GM19452 (cell line): ENCODE measurements around the gene LENEP.

ENCODE experiments used
- ATAC-seq: cut with Tn5 transposase; IDR thresholded peaks from one replicate; pipeline ENCODE4 v1.9.1; 2021; ENCODE audit not compliant: unreplicated experiment

LENEP gene

GRCh38 chr1:155010211-155010918 lies 17.0 kb downstream of the LENEP start:
- ATAC-seq = no peak

GRCh38 chr1:155011004-155011416 lies 17.6 kb downstream of the LENEP start:
- ATAC-seq = no peak

- no peak for ATAC-seq
Measured at GRCh38 chr1:155011437-155012025, 18.1 kb downstream of the LENEP start.

DNA sequence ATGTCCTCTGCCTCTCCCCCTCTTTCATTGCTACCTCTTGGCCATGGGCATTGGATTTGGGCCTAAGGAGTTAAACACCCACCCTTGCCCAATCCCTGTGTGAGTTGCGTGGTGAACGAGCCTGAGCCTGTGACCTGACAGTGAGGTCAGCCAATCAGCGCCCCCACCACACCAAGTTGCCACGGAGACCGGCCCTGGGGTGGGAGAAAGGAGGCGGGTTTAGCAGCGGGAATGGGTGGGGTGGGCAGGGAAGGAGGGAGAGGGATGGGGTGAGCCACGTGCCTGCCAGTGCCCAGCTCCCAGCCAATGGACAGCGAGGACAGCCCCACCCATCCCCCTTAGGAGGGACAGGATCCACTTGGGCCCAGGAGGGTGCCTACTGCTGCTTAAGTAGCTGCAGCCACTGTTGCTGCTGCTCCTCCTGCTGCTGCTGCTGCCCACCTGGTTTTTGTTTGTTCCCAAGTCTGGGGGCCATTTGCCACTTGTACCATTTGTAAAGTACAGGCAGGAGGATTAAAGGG lies 18.7 kb downstream of the LENEP start:
- ATAC-seq = no peak

GRCh38 chr1:155012776-155013602 lies 19.6 kb downstream of the LENEP start:
- no peak for ATAC-seq

DNA sequence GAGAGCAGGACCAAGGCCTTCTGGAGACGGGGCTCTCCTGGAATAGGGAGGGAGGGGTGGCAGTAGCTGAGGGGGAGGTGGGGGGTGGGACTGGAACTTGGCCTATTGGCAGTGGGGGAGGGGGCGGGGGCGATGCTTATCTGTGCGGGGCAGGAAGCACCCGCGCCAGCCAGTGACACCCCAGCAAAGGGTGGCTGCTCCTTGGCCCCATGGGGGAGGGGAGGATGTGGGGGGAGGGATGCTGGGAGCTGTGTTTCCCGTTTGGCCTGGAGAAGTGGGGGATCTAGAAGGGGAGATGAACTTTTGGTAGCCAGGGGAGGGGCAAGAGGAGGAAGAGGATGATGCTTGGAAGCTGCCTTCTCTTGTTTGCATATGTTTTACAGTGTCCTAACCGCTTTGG lies 20.2 kb downstream of the LENEP start:
- no peak for ATAC-seq

- ATAC-seq = no peak
Measured at GRCh38 chr1:155014709-155015508, 21.5 kb downstream of the LENEP start.

- ATAC-seq = no peak
Measured at GRCh38 chr1:155015527-155016230, 22.3 kb downstream of the LENEP start.

GRCh38 chr1:155016231-155016831 lies 22.9 kb downstream of the LENEP start:
- ATAC-seq = no peak

DNA sequence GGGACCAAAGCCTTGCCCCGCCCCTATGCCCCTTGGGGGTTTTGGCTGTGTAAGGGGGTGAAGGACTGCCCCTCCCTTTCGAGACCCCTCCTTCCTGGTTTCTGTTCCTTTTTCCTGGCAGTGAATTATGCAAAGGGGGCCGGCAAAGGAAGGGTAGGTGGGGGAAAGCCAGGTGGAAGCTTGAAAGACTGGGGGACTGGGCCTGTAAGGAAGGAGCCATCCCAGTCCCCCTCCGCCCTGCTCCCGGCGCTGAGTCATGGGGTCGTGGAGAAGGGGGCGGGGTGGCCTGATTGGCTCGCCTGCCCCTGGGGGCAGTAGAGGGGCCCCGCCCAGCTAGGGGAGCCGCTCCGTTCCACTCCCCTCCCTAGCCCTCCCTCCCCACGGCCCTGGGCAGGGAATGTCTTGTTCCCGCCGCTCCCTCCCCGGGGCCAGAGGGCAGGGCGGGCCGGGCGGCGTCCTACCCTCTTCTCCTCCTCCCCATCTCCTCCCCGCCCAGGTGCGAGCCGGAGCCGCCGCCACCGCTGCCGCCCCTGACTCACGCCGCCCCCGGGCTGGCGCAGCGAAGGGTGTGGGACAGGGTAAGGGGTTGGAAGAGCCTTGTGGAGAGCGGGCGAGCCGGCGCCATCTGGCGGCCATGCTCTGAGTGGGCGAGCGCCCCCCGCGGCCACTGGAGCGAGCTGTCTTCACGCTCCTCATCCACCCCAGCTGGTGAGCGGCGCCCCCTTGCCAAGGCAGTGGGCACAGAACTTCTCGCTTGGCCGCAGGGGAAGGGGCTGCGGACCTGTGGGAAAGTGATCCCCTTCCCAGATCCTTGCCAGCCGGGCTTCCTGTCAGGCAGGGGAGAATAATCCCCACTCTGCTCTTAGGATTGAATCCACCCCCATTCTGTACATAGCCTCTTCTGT lies 23.9 kb downstream of the LENEP start:
- ATAC-seq = peak; percentile 80

DNA sequence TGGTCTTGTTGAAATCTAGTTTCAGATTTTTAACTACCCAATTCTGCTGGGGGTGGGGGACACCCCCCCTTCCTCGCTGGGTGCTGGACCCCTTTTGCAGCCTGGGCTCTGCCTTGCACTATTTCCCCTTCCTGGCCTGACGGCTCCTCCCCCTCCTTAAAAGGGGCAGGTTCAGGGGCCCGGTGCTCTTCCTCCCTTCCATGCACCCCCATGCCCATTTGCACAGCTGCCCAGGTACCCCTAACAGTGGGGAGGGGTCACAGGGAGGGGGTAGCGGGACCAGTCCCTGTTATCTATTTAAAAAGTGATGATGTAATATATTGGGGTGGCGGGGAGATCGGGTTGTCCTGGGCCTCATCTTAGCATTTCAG lies 24.5 kb downstream of the LENEP start:
- no peak for ATAC-seq

DNA sequence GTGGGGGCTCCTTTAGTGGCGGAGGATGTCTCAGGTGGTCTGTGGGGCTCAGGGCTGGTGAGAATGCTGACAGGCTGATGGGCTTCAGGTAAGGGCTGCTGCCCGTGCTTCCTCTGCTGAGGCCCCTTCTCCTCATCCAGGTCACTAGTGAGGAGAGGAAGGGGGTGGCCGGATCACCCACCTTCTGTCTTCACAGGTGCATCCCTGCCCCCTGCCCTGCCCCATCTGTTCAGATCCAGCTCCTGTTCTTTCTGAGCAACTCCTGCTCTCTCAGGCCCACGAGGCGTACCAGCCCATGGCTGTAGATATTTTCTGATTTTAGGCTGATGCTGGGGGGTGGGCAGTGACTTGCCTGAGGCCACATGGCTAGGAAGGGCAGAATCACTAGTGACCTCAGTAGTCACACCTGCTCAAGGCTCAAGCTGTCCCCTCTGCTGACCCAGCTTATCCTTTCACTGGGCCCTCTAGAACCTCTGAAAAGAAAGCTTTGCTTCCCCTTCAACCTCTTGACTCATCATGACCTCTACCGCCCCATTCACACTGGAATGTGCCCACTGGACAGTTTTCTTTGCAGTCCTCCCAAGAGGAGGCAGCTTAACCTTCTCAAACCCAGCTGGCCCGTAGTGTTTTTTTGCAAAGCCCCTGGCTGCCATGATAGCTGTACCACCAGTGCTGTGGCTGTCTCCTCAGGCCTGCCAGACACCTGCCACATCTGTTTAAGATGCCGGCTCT lies 25.4 kb downstream of the LENEP start:
- no peak for ATAC-seq

GRCh38 chr1:155019377-155020245 lies 26.2 kb downstream of the LENEP start:
- no peak for ATAC-seq

DNA sequence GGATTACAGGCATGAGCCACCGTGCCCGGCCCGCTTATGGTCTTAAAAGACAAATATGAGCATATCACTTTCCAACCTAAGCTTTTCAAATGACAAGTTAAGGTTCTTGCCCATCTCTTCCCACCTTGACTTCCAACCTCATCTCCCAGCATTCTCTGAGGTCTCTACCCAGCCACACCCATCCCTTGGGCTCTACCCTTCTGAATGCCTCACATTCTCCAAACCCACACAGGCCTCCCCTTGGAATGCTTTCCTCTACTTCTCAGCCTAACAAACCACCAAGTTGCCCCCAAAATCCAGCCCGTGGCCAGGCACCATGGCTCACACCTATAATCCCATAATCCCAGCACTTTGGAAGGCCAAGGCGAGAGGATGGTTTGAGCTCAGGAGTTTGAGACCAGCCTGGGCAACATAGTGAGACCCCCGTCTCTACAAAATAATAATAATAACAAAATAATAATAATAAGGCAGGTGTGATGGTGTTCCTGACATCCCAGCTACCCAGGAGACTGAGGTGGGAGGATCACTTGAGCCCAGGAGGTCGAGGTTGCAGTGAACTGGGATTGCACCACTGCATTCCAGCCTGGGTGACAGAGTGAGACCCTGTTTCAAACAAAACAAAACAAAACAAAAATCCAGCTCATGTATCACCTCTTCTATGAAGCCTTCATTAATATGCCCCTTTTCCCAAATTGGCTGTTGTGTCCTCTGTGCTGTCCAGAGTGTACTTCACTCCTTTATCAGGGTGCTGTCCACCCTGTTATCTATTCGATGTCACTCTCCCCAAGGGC lies 28.9 kb downstream of the LENEP start:
- no peak for ATAC-seq

- ATAC-seq = no peak
Measured at GRCh38 chr1:155022927-155023236, 29.5 kb downstream of the LENEP start.

GRCh38 chr1:155023627-155024026 lies 30.2 kb downstream of the LENEP start:
- no peak for ATAC-seq

DNA sequence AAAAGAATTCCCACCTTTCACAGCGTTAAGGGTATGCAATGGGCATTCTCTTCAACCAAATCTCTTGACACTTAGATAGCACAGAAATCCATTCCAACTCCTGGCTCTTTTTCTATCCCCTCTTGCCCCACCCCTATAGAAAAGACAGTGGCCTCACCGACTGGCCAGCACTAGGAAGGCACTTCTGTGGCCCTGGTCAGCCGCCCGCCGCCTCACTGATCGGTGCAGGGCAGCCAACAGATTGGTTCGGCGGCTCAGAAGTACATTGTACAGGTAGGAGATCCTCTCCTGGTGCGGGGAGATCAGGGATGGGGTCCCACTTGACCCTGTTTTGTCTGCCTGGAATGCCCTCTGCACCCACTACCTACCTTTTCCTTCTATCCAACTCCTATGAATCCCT lies 30.9 kb downstream of the LENEP start:
- ATAC-seq = no peak
